PC-9 (cell line): ENCODE results near the gene DNMT3B.

ENCODE experiments used
- CTCF ChIP-seq: fragments of 200-600 bp; sonication (generic); conservative IDR thresholded peaks from 2 replicates; pipeline ENCODE4 v1.6.1; 2017; ENCODE audit warnings: mixed run types, antibody characterized with exemption, mild to moderate bottlenecking, moderate library complexity
- EZH2 ChIP-seq: fragments of 200-600 bp; sonication (generic); IDR thresholded peaks from 2 replicates; pipeline ENCODE4 v1.8.0; 2017; ENCODE audit warnings: antibody characterized with exemption, low read depth

GRCh38 chr20:32837157-32837556 lies 75.0 kb downstream of the DNMT3B start:
- TF ChIP-seq EZH2 (no peak), CTCF (no peak)
